ENCODE results near the gene RXFP4. TPM values are rescaled to one million over a fixed set of nuclear protein-coding genes. Genes with fewer than 3 reads are reported as not detected.
"Not testable (repeated sequence)": the region's sequence is repeated elsewhere in the genome, so short reads cannot be mapped to it uniquely, and the experiment has no call there.

Gene RXFP4
- total and polyA plus RNA-seq, 2 of the 13 experiments (the other 11 are each of a cell fraction or from before 2014, with no cell fraction given), result 0.38 to 1.4 TPM

GRCh38 chr1:155895617-155896016 is 45.8 kb upstream of the RXFP4 start:
- DNase-seq (ENCODE audit: low spot score); in situ Hi-C loops (cut with HindIII; ENCODE audit: extremely low pct_ligation_motif_present, low pct_unique_long_range_greater_than_20kb); H3K4me3 ChIP-seq (replicated peaks in 1 of 3; ENCODE audit: insufficient read depth in 1 of 3, low read depth in 2 of 3, low read length in 3 of 3); H3K79me2 ChIP-seq (ENCODE audit: insufficient read depth, low read length); FAIRE-seq; CTCF ChIA-PET (ENCODE audit: low intra/inter-chr PET ratio, low total read pairs); H3K27me3 ChIP-seq (ENCODE audit: control insufficient read depth in 1 of 2, insufficient read depth in 2 of 2, low read length in 2 of 2); BruUV-seq (replicated peaks); H4K20me1 ChIP-seq (ENCODE audit: insufficient read depth, low read length); ATAC-seq; H3K9me3 ChIP-seq (ENCODE audit: low read length); H3K4me2 ChIP-seq (ENCODE audit: low read depth, low read length); H3K9ac ChIP-seq (ENCODE audit: insufficient read depth, low read depth, low read length); POLR2A ChIA-PET; H2AFZ ChIP-seq (ENCODE audit: low read length); H3K27ac ChIP-seq (ENCODE audit: extremely low read length, insufficient read depth, low read length): not testable (repeated sequence)
- 0 out of 2 replicates have a peak, but pooled peaks have one; percentile 38 for TF ChIP-seq ZNF121 (CRISPR knock-in tag; IDR thresholded peaks at IDR 0.05)
- WGBS (ENCODE audit: low lambda C conversion rate), result 94% methylated on average over 6 of the region's 6 CpGs
- intact Hi-C loops (cut with micrococcal nuclease; ENCODE audit: unreplicated experiment), result loop anchor here (10.0 kb wide), 1 partner anchor 1519 kb away; no protein-coding TSS in a partner anchor
- peaks cover 25% of the 10 kb centered on the region for H3K4me1 ChIP-seq (ENCODE audit: insufficient read depth, low read length)
- H3K36me3 ChIP-seq (replicated peaks in 1 of 2; ENCODE audit: control insufficient read depth in 1 of 2, insufficient read depth in 2 of 2, low read length in 2 of 2), result peaks cover 8 to 11% of the 10 kb centered on the region in 2 experiments; a peak in 4 of 5 replicates

- H3K9ac ChIP-seq (ENCODE audit: insufficient read depth, low read depth, low read length); H3K9me3 ChIP-seq (ENCODE audit: low read length); H3K27me3 ChIP-seq (ENCODE audit: control insufficient read depth in 1 of 2, insufficient read depth in 2 of 2, low read length in 2 of 2); H2AFZ ChIP-seq (ENCODE audit: low read length); DNase-seq (ENCODE audit: low spot score); CTCF ChIA-PET (ENCODE audit: low intra/inter-chr PET ratio, low total read pairs); H3K4me3 ChIP-seq (replicated peaks in 1 of 3; ENCODE audit: insufficient read depth in 1 of 3, low read depth in 2 of 3, low read length in 3 of 3); BruUV-seq (replicated peaks); H3K4me2 ChIP-seq (ENCODE audit: low read depth, low read length); in situ Hi-C loops (cut with HindIII; ENCODE audit: extremely low pct_ligation_motif_present, low pct_unique_long_range_greater_than_20kb); ATAC-seq; H4K20me1 ChIP-seq (ENCODE audit: insufficient read depth, low read length); POLR2A ChIA-PET; FAIRE-seq; H3K27ac ChIP-seq (ENCODE audit: extremely low read length, insufficient read depth, low read length); H3K79me2 ChIP-seq (ENCODE audit: insufficient read depth, low read length): not testable (repeated sequence)
- Histone ChIP-seq H3K36me3 (replicated peaks in 1 of 2; ENCODE audit: control insufficient read depth in 1 of 2, insufficient read depth in 2 of 2, low read length in 2 of 2) (peaks cover 8 to 19% of the 10 kb centered on the region in 2 experiments; a peak in 4 of 5 replicates), H3K4me1 (ENCODE audit: insufficient read depth, low read length) (peaks cover 22% of the 10 kb centered on the region)
- intact Hi-C loops (cut with micrococcal nuclease; ENCODE audit: unreplicated experiment), result loop anchor here (10.0 kb wide), 1 partner anchor 1518 kb away; no protein-coding TSS in a partner anchor
- WGBS (ENCODE audit: low lambda C conversion rate), result 98% methylated on average over 7 of the region's 8 CpGs
These were observed 45.0 kb upstream of the RXFP4 start for GRCh38 chr1:155896476-155896875.

- DNase-seq (ENCODE audit: low spot score), result no peak
- intact Hi-C loops (cut with micrococcal nuclease; ENCODE audit: unreplicated experiment), result loop anchor here (10.0 kb wide), 1 partner anchor 1517 kb away; no protein-coding TSS in a partner anchor
- Histone ChIP-seq H3K9me3 (ENCODE audit: low read length) (no peaks in the 10 kb centered on the region), H3K4me2 (ENCODE audit: low read depth, low read length) (no peak overlapping the region), H3K79me2 (ENCODE audit: insufficient read depth, low read length) (no peaks in the 10 kb centered on the region), H4K20me1 (ENCODE audit: insufficient read depth, low read length) (no peaks in the 10 kb centered on the region), H2AFZ (ENCODE audit: low read length) (no peak overlapping the region), H3K4me1 (ENCODE audit: insufficient read depth, low read length) (peaks cover 15% of the 10 kb centered on the region), H3K4me3 (replicated peaks in 1 of 3; ENCODE audit: insufficient read depth in 1 of 3, low read depth in 2 of 3, low read length in 3 of 3) (no peak overlapping the region), H3K36me3 (replicated peaks in 1 of 2; ENCODE audit: control insufficient read depth in 1 of 2, insufficient read depth in 2 of 2, low read length in 2 of 2) (peaks cover 8 to 22% of the 10 kb centered on the region in 2 experiments; a peak in 4 of 5 replicates), H3K27ac (ENCODE audit: extremely low read length, insufficient read depth, low read length) (no peak overlapping the region), H3K9ac (ENCODE audit: insufficient read depth, low read depth, low read length) (no peak overlapping the region), H3K27me3 (ENCODE audit: control insufficient read depth in 1 of 2, insufficient read depth in 2 of 2, low read length in 2 of 2) (no peaks in the 10 kb centered on the region)
- BruUV-seq (replicated peaks), result no TSS peak
- FAIRE-seq, result no peak
- ChIA-PET CTCF (ENCODE audit: low intra/inter-chr PET ratio, low total read pairs) (no interaction called here), POLR2A (no interaction called here)
- in situ Hi-C loops (cut with HindIII; ENCODE audit: extremely low pct_ligation_motif_present, low pct_unique_long_range_greater_than_20kb), result no loop called here
- ATAC-seq, result no peak
- WGBS (ENCODE audit: low lambda C conversion rate), result 100% methylated on average over 1 of the region's 1 CpG
- TF ChIP-seq SP1 (IDR thresholded peaks at IDR 0.05) (no peak), SP1 (CRISPR knock-in tag; IDR thresholded peaks at IDR 0.05) (no peak), MAF1 (CRISPR knock-in tag; IDR thresholded peaks at IDR 0.05; ENCODE audit: borderline replicate concordance) (no peak), RAD21 (CRISPR knock-in tag; IDR thresholded peaks at IDR 0.05) (no peak), JUN (CRISPR knock-in tag; IDR thresholded peaks at IDR 0.05) (no peak), KDM2A (CRISPR knock-in tag; IDR thresholded peaks at IDR 0.05; ENCODE audit: borderline replicate concordance, low read depth) (no peak), YY1 (IDR thresholded peaks at IDR 0.05; ENCODE audit: insufficient read depth, insufficient replicate concordance, low read depth, low read length) (no peak), HMGA1 (CRISPR knock-in tag; conservative IDR thresholded peaks at IDR 0.05) (no peak), SMYD3 (CRISPR knock-in tag; IDR thresholded peaks at IDR 0.05) (no peak), PHF5A (CRISPR knock-in tag; IDR thresholded peaks at IDR 0.05; ENCODE audit: low read depth, unreplicated experiment) (no peak), CEBPG (CRISPR knock-in tag; IDR thresholded peaks at IDR 0.05) (no peak), ZBTB43 (CRISPR knock-in tag; conservative IDR thresholded peaks at IDR 0.05) (no peak)
These were observed 43.7 kb upstream of the RXFP4 start for GRCh38 chr1:155897746-155898145.

All from HepG2 (cell line).